HG02870 (cell line): ENCODE measurements around the gene NMNAT3.

Source experiments
- ATAC-seq: cut with Tn5 transposase; IDR thresholded peaks from one replicate; pipeline ENCODE4 v1.9.1; 2021; ENCODE audit warnings: mild to moderate bottlenecking, moderate library complexity; ENCODE audit not compliant: unreplicated experiment

NMNAT3 gene

DNA sequence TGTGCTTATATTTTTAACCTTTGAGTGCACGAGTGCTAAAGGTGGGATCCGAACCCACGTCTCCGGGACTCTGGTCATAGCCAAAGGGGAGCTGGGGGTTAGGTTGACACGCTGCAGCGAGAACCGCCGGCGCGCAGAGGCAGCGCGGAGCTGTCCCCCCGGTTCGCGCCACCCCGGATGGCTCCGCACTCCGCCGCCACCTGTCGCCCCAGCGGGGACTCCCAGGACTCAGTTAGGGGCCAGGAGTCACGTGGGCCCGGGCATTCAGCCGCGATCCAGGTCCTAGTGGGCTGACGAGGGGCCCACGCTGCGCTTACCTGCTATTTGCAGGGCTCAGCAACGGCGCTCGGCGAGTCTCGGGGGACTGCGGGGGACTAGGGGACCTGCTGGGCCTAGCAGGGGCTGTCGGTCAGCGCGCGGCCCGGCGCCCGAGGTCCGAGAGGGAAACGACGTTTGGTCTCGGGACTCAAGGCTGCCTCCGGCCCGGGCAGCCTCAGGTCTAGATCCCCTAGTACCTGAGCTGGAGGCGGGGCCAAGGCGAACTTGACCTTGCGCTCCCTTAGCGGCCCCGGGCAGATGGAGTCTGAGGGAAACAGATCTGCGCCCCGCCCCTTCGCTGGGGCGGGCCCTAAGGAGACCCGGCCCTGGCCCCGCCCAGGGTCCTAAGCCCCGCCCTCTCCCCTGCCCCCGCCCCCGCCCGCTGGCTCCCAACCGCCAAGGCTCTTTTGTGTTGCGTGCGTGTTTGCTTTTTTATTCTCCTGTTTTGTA is at the start of gene NMNAT3:
TSS of gene NMNAT3 (minus strand) at position 585 of the 768 bp plus-strand sequence. CDS start 50,248 bp downstream, outside the sequence.
- peak; percentile 98 for ATAC-seq

DNA sequence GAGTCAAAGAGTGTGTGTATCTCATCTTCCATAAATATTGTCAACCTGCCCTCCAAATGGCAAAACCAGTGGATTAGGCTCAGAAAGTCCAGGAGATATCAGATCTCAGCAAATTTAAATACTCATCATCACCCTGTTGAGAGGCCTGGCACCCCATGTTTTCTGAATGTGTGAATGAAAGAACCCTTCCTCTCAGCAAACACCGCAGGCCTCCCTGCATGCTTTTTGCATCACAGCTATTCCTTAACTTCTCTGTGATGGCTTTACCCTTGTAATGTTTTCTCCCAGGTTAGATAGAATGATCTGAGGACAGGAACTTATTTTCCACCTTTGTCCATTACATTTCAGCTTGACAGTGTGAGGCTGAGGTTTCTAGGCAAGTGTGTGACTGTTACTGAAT is 43.6 kb upstream of the NMNAT3 start:
- ATAC-seq, result no peak

DNA sequence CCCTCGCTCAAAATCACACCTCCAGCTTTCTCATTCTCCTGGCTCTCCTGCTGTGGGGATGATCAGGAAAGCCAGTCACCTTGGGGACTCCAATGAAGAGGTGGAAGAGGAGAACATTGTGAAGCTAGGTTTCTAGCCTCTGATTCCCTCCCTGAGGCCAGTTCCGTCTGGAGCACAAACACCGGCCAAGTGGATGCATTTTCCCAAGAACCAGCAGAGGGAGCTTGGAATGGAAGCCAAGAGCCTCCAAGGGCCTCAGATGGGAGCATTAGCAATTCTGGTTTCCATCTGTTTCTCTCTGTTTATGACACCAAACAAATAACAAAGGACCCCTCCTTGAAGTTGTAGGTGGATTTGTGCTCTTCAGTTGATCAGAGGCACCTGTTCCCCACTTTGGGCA is 40.6 kb upstream of the NMNAT3 start:
- ATAC-seq, result no peak

DNA sequence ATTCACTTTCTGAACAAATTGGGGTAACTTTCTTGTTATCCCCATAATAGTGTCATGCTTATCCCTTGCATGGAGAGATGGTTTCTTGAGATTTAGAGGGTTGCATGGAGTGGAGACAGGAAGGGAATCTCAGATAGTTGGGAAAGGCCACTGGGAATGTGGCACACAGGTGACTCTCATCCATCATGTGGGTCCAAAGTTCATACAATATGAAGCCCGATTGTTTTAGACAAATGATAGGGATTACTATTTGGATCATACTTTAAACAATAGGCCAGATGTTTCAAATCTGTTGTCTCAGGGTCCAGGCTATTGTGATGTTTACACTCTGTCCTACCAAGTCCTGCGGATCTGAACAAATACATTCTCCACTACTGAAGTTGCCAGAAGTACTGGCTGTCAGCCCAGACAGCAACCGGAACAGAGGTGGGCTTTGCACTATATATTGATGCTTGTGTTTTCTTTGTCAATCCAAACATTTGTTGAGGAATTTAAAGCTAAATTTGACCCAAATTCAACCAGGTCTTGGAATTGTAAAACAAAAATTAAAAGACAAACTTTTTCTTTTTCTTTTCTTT is 39.2 kb upstream of the NMNAT3 start:
- ATAC-seq, result no peak

DNA sequence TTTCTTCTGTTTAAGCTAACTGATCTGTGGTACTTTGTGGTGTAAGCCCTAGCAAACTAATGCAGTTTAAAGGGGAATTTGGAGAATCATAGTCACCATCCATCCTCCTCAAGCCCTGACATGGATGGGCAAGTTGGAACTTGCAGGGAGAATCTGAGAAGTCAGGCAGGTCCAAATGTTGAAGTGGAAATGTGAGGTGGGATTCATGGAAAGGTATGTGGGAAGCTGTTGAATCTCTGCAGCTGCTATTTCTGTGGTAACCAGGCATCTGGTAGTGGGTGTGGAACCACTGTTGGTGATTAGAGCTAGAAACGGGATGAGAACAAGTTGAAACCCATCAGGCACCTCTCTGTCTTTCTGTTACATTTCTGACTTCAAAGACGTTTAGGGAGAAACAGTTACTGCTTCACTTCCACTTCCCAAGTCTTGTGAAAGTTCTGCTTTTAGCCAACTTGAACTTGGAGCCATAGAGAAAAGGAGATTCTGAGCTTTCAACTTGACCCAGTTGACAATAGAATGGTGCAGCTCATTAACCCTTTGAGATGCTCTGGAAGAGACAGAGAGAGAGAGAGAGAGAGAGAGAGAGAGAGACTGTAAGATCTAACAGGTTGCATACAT is 38.1 kb upstream of the NMNAT3 start:
- ATAC-seq, result no peak

DNA sequence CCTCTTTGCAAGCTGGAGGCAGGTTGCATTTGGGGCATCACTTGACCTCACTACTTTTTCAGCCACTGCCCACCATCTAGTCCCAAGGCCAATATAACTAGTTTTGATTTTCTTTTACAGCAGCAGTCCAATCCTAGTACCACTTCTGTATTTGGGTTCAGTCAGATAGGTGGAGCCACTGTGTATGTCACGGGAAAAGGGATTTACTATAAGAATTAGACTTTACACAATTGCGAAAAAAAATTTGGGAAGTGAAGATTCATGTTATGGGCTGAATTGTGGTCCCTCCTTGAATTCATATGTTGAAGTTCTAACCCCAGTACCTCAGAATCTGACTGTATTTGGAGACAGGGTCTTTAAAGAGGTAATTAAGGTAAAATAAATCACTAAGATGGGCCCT is 37.4 kb upstream of the NMNAT3 start:
- ATAC-seq, result no peak

DNA sequence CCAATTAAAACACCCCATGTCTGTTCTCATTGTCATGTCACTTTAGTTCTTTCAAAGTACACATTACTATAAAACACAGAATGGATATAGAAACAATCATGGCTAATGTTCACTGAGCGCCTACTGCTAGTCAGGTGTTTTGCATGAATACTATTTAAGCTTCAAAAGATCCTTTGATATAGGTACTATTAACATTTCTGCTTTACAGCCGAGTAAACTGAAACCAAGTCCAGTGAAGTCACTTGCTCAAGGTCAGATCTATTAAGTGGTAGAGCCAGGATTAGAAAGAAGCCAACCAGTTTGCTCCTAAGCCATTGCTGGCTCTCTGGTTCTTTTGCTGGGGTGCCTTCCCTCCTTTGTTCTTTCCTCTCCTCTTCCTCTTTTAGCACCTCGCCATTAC is 32.4 kb upstream of the NMNAT3 start:
- ATAC-seq, result no peak

DNA sequence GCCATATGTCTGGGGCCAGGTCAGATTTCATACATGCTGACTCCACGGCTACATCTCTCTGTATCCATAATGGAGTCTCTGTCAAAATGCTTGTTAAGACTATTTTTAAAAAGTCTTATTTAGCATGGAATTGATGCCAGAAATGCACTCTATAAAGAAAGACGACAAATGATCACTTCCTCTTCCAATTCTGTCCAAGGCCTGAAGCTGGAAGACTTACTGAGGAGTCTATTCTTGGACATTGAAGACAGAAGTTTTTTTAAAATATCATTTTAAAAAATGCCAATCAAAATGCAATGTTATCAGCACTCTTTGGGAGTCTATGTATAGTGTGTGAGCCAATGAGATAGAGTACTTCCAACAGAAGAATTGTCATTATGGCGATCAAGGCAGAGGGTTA is 27.9 kb upstream of the NMNAT3 start:
- no peak for ATAC-seq

DNA sequence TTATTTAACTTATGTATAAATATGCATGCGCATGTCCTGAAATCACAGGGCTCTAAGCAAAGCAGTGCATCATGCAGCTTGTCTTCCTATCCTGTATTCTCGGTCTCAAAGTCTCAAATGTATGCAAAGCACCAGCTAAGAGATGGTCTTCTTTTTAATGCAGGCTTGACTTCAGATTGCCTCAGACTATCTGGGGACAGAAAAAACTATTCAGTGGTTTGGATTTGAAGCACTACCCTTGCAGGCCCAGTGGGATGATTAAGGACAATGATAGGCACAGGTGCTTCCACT is 18.5 kb upstream of the NMNAT3 start:
- ATAC-seq, result no peak

DNA sequence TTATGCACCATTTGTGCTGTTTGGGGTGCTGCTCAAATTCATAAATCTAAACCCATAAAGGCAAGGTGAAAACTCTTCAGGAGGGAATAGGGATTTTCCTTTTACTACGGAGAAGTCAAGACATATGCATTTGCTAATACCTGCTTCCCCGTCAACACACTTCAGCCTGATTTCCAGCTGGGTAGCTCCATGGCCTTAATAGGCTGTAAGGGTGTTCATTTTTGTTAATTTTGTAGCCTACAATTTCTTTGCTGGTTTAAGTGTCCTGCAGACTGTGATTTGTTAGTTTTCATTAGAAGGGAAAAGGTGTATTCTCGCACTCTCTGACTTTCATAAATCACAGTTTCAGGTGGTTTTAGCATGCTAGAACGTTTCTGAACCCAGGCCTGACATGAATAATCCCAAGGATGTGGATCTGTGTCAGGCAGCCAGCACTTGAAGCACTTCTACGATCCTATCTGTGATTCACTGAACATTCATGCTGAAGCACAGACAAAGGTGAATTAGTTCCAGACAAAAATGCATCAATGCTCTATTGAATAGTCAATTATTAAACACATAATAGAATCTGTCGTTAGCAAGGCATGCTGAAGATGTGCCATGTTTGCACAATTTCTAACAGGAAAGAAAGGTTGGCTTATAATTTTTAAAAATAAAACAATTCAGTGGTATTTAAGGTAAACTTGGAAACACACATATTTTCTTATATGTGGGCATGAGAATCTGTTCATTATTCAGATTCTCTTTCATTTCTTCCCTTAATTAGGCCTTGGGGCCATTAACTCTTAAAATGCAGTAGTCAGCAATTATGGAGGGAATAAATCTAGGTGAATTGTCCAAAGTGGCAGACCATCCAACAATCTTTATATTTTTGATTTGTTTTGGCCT is 17.9 kb upstream of the NMNAT3 start:
- no peak for ATAC-seq

DNA sequence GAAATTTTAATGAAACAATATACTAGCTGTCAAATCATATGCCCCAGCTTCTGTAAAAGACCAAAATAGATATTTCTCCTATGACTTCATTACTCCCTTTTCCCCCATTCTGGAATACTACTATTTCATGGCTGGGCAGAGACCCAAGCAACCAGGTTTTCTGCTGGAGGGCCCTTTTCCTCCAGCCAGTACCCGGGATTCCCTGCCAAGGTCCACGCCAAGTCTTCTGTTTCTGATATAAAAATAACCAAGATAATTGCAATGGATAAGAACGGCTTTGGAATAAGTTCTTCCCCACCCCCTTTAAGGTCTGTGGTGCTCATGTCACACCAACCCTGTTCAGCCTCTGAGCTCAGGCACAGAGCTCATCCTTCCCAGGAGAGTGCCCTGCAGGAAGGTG is 17.2 kb upstream of the NMNAT3 start:
- no peak for ATAC-seq

DNA sequence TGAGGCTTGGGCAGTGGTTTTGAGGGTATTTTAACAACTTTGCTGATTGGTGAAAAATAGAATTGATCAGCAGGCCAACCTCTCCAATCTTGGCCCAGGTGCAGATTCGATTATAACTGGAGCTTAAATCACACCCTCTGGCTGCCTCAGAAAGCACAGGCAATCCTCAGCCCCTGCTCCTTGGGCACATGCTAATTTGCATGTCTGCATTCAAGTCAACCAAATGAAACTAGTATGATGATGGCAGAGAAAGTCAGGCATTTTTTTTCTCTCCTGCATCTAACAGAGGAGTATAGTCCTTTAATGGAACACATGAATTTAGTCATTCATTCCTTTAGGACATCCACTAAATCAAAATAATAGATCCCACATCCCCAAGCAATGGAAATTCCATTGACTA is 16.8 kb upstream of the NMNAT3 start:
- ATAC-seq, result no peak

DNA sequence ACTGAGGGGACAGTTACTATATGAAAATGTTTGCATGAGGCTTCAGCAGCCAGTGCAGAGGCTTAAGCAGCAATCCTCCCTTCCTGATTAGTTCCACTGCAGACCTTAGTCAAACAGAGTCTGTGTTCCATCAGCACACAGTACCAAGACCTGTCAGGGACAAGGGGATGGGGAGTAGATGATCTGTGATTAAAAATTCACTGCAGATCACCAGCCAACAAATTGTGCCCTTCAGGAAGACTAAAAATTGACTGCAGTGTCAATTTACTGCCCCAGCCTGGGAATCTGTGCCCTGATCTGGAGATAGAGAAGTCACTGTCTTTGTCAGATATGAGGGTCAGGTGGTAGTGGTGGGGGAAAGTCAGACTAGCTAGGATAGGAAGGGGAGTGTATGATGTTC is 13.8 kb upstream of the NMNAT3 start:
- no peak for ATAC-seq

DNA sequence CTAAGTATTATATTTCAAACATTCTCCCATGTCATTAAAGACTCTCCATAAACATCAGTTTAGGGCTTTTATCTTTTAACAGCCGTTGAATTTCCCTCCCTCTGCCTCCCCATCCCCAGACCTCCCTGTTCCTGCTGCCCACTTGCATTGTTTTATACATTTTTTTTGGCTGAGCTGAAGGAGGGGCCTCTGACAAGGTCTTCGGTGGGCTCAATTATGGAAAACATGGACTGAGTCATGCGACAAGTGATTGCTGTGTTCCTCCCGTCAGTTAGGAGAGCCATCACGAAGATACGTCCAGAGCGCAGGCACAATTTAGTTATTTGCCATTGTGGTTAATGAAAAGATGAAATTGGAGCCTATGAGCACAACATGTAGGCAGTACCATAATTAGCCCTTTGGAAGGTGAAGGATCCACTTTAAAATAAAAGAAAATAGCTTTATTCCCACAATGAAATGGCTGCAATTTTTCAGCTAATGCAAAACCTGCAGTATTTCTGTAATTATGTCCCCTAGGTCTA is 12.0 kb upstream of the NMNAT3 start:
- no peak for ATAC-seq

DNA sequence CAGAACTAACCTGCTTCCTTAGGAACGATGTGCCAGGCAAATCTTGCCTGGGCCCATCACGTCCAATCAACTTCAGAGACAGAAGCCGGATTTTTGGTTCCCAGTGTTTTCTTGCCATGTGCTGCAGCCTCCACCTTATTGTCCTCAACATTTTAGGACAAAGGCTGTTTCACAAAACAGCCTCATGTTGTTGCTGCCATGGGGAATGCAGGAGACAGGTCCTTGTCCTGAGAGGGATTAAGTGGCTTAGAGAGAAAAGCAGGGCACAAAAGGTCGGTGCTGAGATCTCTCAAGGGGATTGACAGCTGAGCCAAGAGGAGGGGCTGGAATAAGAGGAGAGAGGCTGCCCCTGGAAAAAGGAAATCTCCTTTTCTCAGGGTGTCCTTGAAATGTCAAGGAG is 11.3 kb upstream of the NMNAT3 start:
- ATAC-seq, result no peak

DNA sequence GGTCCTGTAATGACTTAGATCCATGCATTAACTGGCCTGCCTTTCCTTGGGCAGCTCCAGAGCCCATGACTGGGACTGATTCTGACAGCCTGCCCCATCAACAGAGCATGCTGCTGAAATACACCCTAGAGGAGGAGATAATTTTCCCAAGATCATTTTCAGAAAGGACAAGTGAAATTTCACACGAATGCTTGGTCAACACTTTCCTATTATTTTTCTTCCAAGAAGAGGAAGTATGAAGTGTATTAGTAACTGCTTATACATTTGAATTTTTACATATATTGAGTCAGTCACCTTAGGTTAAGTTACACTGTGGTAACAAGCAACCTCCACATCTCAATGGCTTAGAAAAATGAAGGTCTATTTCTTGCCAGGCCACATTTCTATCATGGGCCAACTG is 9.7 kb upstream of the NMNAT3 start:
- no peak for ATAC-seq

DNA sequence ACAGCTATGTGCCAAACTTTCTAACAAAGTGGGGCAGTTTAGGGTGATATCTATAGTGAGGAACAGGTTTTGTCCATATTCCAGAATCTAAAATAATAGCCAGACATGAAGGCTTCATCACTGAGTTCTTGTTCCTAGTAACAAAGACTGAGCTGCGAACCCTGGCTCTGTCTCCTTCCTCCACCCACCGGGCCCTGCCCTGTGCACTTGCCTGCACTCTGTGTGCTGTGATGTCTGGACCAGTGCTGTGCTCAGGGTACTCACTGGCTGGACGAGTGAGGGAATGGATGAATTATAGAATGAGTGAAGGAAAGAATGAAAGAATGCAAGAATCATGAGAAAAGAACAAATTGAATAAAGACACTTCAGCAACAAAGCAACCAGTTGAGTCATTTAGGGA is 8.9 kb upstream of the NMNAT3 start:
- ATAC-seq, result no peak

DNA sequence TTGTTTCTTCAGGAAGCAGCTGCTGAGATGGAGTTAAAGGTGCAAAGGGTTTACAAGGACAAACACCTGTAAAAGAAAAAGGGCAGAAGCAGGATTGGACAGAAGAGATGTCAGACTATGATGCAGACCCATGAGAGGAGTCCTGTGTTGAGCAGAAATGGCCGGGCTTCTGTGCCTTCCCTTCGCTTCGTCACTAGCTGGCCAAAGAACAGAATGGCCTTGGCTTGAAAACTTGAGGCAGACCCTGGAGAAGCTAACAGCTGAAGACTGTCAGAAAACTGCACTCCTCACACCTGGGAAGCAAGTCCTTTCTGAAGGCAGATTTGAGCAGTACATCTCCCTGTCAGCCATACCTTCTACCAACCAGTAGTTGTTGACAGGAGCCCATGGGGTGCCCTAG is 8.4 kb upstream of the NMNAT3 start:
- ATAC-seq, result no peak

DNA sequence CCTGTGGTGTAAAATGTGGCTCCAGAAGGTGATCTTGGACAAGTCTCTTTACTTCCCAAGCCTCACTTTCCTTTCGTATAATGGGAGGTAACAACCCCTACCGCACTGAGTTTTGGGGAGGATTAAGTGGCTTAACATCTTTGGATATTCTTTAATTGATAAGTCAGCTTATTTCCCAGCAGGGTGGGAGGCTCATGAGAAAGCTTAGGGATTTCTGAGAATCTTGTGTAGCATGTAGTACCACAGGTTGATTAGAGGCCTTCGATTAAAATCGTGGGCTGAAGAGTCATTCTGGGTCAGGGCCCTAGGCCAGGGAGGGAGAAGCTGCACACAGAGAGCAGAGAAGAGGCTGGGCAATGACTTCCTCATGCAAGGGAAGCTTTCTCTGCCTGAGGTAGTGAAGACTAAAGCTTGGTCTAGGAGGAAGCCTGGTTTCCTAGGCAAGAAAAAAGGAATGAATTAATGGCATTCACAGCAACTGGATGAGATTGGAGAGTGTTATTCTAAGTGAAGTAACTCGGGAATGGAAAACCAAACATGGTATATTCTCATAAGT is 1.5 kb upstream of the NMNAT3 start:
- ATAC-seq, result no peak

DNA sequence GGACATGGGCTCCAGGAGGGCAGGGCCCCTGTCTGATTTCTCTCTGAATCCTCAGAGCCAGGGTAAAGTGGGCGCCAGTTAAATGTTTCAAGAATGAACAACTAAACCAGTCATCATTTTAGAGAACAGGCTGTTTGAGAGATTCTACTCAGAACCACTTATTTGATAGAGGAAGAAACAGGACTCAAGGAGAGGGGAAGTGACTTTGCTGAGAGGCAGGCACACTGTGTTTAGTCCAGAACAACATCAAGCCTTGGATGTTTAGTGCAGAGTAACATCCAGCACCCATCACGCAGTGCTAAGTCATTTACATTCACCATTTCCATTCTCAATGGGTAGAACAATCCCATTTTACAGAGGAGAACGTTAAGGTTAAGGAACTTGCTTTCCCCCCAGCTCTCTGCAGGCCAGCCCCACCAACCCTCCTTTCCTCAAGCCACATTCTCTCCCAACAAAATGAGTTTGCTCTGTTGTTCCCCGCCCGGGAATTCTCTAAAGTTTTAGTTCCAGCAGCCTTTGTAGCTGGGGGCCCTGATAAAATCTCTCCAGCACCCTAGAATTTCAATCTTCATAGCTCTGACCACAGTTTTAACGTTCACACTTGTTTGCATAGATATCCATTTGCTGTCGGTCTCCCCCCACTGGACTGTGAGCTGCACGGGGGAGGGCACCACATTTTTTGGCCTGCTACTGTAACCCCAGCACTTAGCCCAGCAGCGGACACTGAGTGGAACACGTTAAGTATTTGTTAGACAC is 962 bp downstream of the NMNAT3 start:
- no peak for ATAC-seq
